SKM-1 treated with dmso at 0.1 percent for 144 hours (cell line): ENCODE results near the gene ZNF441.
"Not testable (repeated sequence)": the region's sequence is repeated elsewhere in the genome, so short reads cannot be mapped to it uniquely, and the experiment has no call there.

Experiments
- DNase-seq: peaks from one replicate; lab custom pipeline; 2025; ENCODE audit not compliant: unreplicated experiment; lab: John Stamatoyannopoulos, UW

ZNF441 gene

DNA sequence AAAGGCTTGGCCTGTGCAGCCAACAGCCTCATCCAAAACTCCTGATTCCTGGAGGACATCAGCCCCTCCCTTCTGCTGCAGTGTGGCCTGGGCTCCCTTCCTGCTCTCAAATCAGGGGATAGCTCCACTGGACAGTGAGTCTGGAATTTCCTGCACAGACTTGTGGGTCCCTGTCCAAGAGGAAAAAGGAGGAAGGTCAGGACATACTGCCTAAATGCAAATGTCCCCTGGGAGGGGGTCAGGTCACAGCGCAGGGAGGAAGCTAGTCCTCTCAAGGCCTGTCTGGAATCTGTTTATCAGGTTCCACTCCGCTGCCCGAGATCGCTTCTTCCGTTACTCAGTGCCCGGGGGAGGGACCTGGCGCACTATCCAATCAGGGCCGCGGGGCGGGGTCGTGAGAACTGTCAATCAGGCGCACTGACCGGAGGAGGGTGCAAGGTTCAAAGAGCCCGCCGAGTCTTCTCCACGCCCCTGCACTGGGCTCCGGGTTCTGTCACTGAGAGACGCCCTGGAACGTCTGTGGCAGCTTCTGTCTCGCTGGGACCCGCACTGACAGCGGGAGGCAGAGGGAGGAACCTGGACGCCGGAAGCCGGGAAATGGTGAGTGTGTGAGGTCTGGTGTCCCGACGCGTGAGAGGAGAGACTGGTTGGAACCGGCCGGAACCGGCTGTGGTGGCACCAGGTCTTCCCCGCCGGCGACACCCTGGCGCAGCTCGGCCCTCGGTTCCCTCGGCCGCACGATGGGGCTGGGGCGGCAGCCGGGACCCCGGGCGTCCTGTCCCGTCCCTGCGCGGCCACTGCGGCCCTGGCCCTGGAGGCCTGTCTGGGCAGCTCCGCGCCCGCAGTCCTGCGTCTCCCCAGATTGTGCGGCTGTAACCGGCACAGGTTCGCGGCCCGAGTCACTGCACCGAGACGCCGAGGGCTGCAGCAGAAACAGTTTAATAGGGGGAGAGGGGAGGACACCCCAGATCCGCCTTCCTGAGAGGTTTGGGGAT is at the start of gene ZNF441:
Gene ZNF441, plus strand, starts transcription at position 404 of the 995 bp plus-strand sequence. Its CDS starts 194 bp downstream, at position 598.
- peak; percentile 92 for DNase-seq

DNA sequence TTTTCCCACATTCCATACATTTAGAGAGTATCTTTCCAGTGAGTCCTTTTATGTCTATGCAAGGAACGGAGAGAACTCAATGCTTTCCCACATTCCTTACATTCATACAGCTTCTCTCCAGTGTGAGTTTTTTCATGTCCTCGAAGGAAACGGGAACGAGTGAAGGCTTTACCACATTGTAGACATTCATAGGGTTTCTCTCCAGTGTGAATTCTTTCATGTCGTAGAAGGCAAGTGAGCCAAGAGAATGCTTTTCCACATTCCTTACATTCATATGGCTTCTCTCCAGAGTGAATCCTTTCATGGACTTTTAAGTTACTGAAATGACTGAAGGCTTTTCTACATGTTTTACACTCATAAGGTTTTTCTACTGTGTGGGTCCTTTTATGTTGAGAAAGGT is 45.1 kb upstream of the ZNF441 start:
- no peak for DNase-seq

DNA sequence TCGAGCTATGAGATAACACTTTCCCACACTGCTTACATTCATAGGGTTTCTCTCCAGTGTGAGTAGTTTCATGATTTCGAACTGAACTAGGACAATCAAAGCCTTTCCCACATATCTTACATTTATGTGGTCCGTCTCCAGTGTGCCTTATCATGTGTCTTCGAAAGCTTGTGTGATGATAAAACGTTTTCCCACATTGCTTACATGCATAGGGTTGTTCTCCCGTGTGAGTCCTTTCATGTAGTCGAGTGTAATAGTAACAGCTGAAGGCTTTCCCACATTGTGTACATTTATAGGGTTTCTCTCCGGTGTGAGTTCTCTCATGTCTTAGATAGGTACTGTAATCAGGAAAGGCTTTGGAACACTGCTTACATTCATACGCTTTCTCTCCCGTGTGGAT is 44.4 kb upstream of the ZNF441 start:
- no peak for DNase-seq

GRCh38 chr19:11729586-11729985 is 37.2 kb upstream of the ZNF441 start:
- no peak for DNase-seq

DNA sequence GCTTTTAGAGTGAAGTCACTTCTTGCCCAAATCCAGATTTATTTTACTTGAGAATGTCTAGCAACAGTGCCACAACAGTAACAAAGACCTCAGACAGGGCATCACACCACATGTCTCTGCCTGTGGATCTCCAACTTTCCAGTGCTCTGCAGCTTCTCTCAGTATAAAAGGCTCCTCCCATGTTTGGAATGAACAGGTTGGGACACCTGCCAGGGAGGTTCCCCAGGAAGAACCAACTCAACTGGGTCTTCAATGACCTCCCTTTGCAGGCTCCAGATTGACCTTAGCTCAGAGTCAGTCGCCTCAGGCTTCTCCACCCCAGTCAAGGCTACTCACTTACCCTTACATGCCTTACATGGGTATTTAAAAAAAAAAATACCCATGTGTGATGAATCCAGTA is 31.4 kb upstream of the ZNF441 start:
- DNase-seq: no peak

GRCh38 chr19:11736696-11737095 is 30.1 kb upstream of the ZNF441 start:
- DNase-seq: peak; percentile 38

DNA sequence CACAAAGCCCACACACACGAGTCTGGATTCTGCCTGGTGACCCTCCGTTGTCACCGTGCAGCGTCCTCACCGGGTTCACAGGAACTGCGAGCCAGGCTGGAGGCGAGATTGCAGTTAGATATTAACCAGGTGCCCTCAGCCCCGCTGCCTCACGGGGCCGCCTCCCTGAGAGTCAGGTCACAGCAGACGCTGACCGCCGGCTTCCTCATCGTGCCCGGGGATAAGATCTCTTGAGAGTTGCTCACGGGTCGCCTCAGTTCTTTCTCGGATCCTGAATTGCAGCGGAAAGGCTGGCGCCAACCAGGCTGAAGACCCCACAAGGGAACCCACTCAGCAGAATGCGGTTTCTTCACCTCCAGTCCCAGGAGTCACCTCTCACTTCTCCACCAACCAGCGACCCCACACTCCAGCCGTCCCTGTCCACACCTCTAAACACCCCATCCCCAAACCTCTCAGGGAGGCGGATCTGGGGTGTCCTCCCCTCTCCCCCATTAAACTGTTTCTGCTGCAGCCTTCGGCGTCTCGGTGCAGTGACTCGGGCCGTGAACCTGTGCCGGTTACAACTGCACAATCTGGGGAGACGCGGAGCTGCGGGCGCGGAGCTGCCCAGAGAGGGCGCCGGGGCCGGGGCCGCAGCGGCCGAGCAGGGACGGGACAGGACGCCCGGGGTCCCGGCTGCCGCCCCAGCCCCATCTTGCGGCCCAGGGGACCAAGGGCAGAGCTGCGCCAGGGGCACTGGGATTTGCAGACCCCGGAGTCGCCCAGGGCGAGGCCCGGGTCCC is 28.6 kb upstream of the ZNF441 start:
- peak; percentile 17 for DNase-seq

GRCh38 chr19:11738746-11739620 is 27.8 kb upstream of the ZNF441 start, which contains the start of gene ZNF823:
Gene ZNF823 (minus strand): TSS chr19:11738946. CDS start chr19:11738819, 127 bp downstream.
- peak; percentile 97 for DNase-seq

DNA sequence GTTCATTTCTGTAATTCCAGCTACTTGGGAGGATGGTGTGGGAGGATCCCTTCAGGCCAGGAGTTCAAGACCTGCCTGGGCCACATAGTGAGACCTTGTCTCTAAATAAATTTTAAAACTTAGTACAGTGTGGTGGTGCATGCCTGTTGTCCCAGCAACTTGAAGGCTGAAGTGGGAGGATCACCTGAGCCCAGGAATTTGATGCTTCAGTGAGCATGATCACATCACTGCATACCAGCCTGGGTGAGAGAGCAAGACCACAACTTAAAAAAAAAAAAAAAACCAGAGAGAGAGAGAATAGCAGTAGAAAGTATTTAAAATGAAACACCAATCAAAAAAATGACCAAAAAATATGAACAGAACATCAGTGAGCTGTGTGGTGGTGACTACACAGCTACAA is 20.9 kb upstream of the ZNF441 start:
- DNase-seq: no peak

DNA sequence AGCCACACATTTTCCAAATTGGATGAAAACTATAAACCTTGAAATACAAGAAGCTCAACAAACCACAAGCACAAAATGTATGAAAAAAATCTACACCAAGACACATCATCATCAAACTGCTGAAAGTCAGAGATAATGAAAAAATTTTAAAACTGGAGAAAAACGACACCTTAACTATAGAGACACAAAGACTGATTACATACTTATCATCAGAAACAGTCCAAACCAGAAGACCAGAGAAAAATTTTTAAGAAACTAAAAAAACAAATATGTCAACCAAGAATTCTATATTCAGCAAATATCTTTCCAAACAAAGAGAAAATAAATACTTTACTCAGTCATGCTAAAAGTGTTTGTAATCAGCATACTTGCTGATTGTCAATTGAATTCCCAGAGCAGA is 19.5 kb upstream of the ZNF441 start:
- DNase-seq: no peak

DNA sequence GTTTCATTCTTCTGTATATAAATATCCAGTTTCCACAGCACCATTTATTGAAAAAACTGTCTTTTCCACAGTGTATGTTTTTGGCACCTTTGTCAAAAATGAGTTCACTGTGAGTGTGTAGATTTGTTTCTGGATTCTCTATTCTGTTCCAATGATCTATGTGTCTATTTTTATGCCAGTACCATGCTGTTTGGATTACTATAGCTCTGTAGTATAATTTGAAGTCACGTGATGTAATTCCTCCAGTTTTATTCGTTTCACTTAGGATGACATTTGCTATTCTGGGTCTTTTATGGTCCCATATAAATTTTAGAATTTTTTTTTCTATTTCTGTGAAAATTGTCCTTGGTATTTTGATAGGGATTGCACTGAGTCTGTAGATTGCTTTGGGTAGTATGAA is 17.0 kb upstream of the ZNF441 start:
- DNase-seq: no peak

DNA sequence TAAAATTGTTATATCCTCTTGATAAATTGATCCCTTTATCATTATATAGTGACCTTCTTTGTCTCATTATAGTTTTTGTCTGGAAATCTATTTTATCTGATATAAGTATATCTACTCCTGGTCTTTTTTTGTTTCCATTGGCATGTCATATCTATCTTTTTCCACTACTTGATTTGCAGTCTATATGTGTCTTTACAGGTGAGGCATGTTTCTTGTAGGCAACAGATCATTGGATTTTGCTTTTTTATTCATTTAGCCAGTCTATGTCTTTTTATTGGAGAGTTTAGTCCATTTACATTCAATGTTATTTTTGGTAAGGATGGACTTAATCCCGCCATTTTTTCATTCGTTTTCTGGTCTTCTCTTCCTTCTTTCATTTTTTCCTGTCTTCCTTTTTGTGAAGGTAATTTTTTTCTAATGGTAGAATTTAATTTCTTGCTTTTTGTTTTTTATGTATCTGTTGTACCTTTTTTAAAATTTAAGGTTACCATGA is 14.5 kb upstream of the ZNF441 start:
- no peak for DNase-seq

GRCh38 chr19:11754663-11755062 is 12.1 kb upstream of the ZNF441 start:
- DNase-seq: no peak

GRCh38 chr19:11756965-11757364 is 9.8 kb upstream of the ZNF441 start:
- no peak for DNase-seq

DNA sequence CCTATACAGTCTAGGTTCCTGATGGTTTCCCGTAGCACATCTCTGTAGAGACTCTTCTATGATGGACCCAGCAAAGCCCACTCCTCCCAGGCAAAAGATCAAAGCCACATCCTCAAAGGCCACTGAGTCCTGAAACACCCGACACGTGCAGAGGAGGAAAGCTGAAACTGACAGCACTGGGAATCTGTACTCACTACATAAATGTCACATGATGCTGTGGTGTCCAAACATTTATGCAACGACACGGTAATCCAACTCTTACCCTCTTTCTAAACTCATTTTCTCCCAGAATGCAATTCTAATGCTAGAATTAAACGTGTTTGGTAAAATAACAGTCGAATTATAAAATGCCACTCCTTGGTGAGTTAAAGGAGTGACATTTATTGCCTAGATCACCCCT is 7.0 kb upstream of the ZNF441 start:
- no peak for DNase-seq

DNA sequence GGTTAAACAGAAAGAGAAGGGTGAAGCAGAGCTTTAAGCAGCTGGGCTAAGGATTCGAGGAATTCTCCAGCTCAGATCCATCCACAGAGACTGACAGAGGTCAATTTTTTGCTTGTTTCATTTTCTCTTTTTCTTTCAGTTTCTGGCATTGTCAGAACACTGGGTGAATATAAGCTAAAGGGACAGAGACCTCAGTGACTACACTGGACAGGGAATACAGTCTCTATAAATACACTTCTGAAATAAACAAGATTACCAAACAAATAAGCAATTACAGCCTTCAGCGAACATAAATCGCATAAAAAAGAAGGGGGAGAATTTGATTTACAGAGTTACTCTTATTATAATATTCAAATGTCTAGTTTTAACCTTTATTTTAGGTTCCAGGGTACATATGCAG is 3.7 kb upstream of the ZNF441 start:
- no peak for DNase-seq

- no peak for DNase-seq
These were observed 3.2 kb upstream of the ZNF441 start for GRCh38 chr19:11763611-11764010.

GRCh38 chr19:11767633-11768133 is 883 bp downstream of the ZNF441 start:
- no peak for DNase-seq

DNA sequence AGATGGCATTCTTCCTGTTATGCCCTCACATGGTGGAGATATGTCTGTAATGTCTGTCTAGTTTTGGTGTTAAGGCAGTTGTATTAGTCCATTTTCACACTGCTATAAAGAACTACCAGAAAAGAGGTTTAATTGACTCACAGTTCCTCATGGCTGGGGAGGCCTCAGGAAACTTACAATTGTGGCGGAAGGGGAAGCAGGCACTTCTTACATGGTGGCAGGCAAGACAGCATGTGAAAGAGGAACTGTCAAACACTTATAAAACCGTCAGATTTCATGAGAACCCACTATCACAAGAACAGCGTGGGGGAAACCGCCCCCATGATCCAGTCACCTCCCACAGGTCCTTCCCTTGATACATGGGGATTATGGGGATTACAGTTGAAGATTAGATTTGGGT is 3.2 kb downstream of the ZNF441 start:
- DNase-seq: no peak

GRCh38 chr19:11771520-11771919 is 4.7 kb downstream of the ZNF441 start:
- not testable (repeated sequence) for DNase-seq
